H1 (cell line): ENCODE data around the gene CMTM5. TPM values are rescaled to one million over a fixed set of nuclear protein-coding genes. Genes with fewer than 3 reads are reported as not detected.

Experiments
- BACH1 ChIP-seq: IDR thresholded peaks from 2 replicates; pipeline ENCODE4 v1.6.1; 2012; ENCODE audit warnings: low read length, improper control_type of control experiment
- BCL11A ChIP-seq, 2 experiments: IDR thresholded peaks; one replicate each; pipeline ENCODE4 v1.6.1; 2011; ENCODE audit warnings: low read depth in 2 of 2, low read length in 2 of 2, mild to moderate bottlenecking in 2 of 2
- CBX8 ChIP-seq: fragments of 300-800, 300-1000 bp; sonication (generic); IDR thresholded peaks from 2 replicates; pipeline ENCODE4 v1.7.1; 2016; ENCODE audit warnings: low read depth, low read length, borderline replicate concordance
- FOSL1 ChIP-seq: IDR thresholded peaks from 2 replicates; pipeline ENCODE4 v1.6.1; 2011; ENCODE audit warnings: mild to moderate bottlenecking, low read depth, low read length, moderate library complexity; ENCODE audit not compliant: insufficient read depth
- RAD21 ChIP-seq, 2 experiments: IDR thresholded peaks in 1 of 2; conservative IDR thresholded peaks in 1 of 2; 2 replicates each; pipeline ENCODE4 v1.6.1; 2011; ENCODE audit warnings: low read depth in 2 of 2, low read length in 2 of 2, improper control_type of control experiment in 1 of 2, inconsistent platforms in 1 of 2, mild to moderate bottlenecking in 1 of 2, moderate library complexity in 1 of 2
- RBBP5 ChIP-seq: IDR thresholded peaks from 2 replicates; pipeline ENCODE4 v1.7.1; 2012; ENCODE audit warnings: low read depth, mild to moderate bottlenecking, inconsistent platforms, low read length, moderate library complexity, borderline replicate concordance
- TCF12 ChIP-seq: IDR thresholded peaks from 2 replicates; pipeline ENCODE4 v1.6.1; 2011; ENCODE audit warnings: low read depth, mild to moderate bottlenecking, low read length
- polyA plus RNA-seq, 7 experiments: library from polyadenylated mRNA; depleted of rRNA in 3 of 7; stranded (reverse) in 5 of 7; unstranded in 2 of 7; fragments of >200 nt in 5 of 7; fragments of 200-250 nt in 2 of 7; gene quantifications; 1 replicate in 5 of 7; 2 replicates in 1 of 7; 4 replicates in 1 of 7; pipeline versions ENCODE4 v1.2.1 to v1.2.3, GENCODE V29; 2011 to 2013; ENCODE audit warnings: missing spikeins in 2 of 7, mixed read lengths in 2 of 7
- total RNA-seq: library from RNA; stranded (reverse); fragmentation: NEBNext Ultra II Directional; extraction: Animal tissue kit (Norgen Biotek cat#: 25700); gene quantifications from 2 replicates; pipeline ENCODE4 v1.2.1, GENCODE V29; 2021

CMTM5 gene
- total and polyA plus RNA-seq, 2 of the 8 experiments (the other 6 are each of a cell fraction or from before 2014, with no cell fraction given): 2.1 TPM; not detected in 1

- TF ChIP-seq RAD21 (IDR thresholded peaks at IDR 0.05 in 1 of 2, conservative IDR thresholded peaks at IDR 0.05 in 1 of 2; ENCODE audit: low read depth in 2 of 2, low read length in 2 of 2) (no peak), FOSL1 (no peak), TCF12 (no peak), BCL11A (IDR thresholded peaks at IDR 0.05; ENCODE audit: low read depth in 2 of 2, low read length in 2 of 2) (no peak), RBBP5 (no peak), BACH1 (no peak), CBX8 (no peak)
- TF ChIP-seq, all 59 proteins: peak for 0
Measured at GRCh38 chr14:23382731-23383440, 6.0 kb downstream of the CMTM5 start (continued).
